A673 (cell line): Measurements from ENCODE around the gene PLPP2.

Experiments
- EZH2 ChIP-seq: fragments of 200-600 bp; sonication (generic); IDR thresholded peaks from 2 replicates; pipeline ENCODE4 v1.6.1; 2017; ENCODE audit warnings: borderline replicate concordance, low read depth, mild to moderate bottlenecking, mixed read lengths, antibody characterized with exemption, low read length; ENCODE audit not compliant: poor library complexity, severe bottlenecking
- TF ChIP-seq, protein P1 (sequence below): fragments of 300-800, 200-600 bp; sonication (generic); conservative IDR thresholded peaks from 2 replicates; pipeline ENCODE4 v1.5.1; 2017; ENCODE audit warnings: low read depth, mild to moderate bottlenecking, antibody characterized with exemption, low read length, moderate library complexity, mixed read lengths

DNA sequence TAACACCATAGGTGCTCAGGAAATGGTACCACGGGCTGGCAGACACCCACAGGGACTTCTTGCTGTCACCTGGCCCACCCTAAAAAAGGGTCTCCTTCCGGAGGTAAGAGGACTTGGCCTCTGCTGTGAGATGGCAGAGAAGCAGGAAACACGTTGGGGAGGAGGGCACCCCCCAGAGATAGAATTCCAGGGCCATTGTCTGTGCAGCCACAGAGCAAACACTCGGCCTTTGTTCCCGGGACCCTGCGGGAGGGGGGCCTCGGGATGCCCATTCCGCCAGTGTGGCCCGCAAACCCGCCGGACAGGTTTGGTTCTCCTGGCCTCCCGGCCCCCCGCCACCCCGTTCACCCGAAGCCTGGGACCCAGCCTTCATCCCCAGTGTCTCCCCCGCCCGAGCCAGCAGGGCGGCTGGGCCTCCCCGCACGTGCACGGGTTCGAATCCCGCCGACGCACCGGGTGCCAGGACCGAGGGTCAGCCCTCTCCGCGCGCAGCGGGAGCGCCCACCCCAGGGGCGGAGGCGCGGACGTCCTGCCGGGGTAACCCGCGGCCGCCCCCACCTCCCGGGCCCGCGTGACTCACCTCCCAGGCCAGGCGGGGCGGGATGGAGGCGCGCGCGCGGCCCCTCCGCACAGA, 714 bp downstream of the PLPP2 start:
- TF ChIP-seq, protein P1, sequence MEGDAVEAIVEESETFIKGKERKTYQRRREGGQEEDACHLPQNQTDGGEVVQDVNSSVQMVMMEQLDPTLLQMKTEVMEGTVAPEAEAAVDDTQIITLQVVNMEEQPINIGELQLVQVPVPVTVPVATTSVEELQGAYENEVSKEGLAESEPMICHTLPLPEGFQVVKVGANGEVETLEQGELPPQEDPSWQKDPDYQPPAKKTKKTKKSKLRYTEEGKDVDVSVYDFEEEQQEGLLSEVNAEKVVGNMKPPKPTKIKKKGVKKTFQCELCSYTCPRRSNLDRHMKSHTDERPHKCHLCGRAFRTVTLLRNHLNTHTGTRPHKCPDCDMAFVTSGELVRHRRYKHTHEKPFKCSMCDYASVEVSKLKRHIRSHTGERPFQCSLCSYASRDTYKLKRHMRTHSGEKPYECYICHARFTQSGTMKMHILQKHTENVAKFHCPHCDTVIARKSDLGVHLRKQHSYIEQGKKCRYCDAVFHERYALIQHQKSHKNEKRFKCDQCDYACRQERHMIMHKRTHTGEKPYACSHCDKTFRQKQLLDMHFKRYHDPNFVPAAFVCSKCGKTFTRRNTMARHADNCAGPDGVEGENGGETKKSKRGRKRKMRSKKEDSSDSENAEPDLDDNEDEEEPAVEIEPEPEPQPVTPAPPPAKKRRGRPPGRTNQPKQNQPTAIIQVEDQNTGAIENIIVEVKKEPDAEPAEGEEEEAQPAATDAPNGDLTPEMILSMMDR: no peak
- TF ChIP-seq EZH2: no peak
